NB4 (cell line): ENCODE results near the gene CLASP1.

Experiments
- MYC ChIP-seq: IDR thresholded peaks from 2 replicates; pipeline ENCODE4 v1.6.1; 2011; ENCODE audit warnings: low read depth, low read length
- POLR2A ChIP-seq: IDR thresholded peaks from 2 replicates; pipeline ENCODE4 v1.6.1; 2011; ENCODE audit warnings: mild to moderate bottlenecking; ENCODE audit not compliant: insufficient read length; ENCODE audit errors: extremely low read depth
- TF ChIP-seq, protein P1 (sequence below): IDR thresholded peaks from one replicate; pipeline ENCODE4 v1.5.1; 2012; ENCODE audit warnings: low read depth, low read length

DNA sequence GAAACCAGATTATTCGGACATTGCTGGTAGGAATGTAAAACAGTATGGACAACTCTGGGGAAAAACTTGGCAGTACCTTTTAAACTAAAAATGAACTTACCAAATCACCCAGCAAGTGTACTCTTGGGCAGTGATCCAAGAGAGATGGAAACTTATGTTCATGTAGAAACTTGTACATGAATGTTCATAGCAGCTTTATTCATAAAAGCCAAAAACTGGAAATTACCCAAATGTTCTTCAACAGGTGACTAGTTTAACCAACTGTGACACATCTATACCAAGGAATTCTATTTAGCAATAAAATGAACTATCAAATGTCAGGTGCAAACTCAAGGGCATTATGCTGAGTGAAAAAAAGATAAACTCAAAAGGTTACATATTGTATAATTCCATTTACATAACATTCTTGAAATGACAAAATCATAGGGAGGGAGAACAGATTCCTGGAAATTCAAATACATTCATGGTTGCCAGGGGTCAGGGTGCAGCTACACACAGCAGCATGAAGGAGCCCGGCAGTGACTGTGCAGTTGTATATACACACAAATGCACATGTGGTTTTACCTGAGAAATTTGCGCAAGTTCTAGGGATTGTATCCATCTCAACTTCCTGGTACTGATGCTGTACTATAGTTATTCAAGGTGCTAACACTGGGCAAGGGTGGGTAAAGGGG lies 122.1 kb downstream of the CLASP1 start:
- TF ChIP-seq, protein P1, sequence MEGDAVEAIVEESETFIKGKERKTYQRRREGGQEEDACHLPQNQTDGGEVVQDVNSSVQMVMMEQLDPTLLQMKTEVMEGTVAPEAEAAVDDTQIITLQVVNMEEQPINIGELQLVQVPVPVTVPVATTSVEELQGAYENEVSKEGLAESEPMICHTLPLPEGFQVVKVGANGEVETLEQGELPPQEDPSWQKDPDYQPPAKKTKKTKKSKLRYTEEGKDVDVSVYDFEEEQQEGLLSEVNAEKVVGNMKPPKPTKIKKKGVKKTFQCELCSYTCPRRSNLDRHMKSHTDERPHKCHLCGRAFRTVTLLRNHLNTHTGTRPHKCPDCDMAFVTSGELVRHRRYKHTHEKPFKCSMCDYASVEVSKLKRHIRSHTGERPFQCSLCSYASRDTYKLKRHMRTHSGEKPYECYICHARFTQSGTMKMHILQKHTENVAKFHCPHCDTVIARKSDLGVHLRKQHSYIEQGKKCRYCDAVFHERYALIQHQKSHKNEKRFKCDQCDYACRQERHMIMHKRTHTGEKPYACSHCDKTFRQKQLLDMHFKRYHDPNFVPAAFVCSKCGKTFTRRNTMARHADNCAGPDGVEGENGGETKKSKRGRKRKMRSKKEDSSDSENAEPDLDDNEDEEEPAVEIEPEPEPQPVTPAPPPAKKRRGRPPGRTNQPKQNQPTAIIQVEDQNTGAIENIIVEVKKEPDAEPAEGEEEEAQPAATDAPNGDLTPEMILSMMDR = no peak
- no peak for TF ChIP-seq POLR2A
- TF ChIP-seq MYC = no peak
